ENCODE measurements around the gene CBX2. TPM values are rescaled to one million over a fixed set of nuclear protein-coding genes. Genes with fewer than 3 reads are reported as not detected.
A peak's percentile ranks its signal among the peaks of the same experiment; 100 is the strongest.

CBX2 gene
- total RNA-seq, 1 donor from 2014 or later, result 2.2 TPM

- DNase-seq (ENCODE audit: low spot score), result no peak
Measured at GRCh38 chr17:79799174-79799537, 21.2 kb downstream of the CBX2 start.

GRCh38 chr17:79799538-79800324 lies 21.8 kb downstream of the CBX2 start:
- DNase-seq (ENCODE audit: low spot score), result no peak

- DNase-seq (ENCODE audit: low spot score), result no peak
Measured at GRCh38 chr17:79800325-79801155, 22.6 kb downstream of the CBX2 start.

GRCh38 chr17:79801156-79802038 lies 23.4 kb downstream of the CBX2 start:
- no peak for DNase-seq (ENCODE audit: low spot score)

GRCh38 chr17:79802039-79802735 lies 24.2 kb downstream of the CBX2 start:
- no peak for DNase-seq (ENCODE audit: low spot score)

- DNase-seq (ENCODE audit: low spot score), result no peak
Measured at GRCh38 chr17:79802736-79803420, 24.9 kb downstream of the CBX2 start.

GRCh38 chr17:79803421-79803996 lies 25.6 kb downstream of the CBX2 start:
- no peak for DNase-seq (ENCODE audit: low spot score)

- DNase-seq (ENCODE audit: low spot score), result no peak
Measured at GRCh38 chr17:79803997-79804855, 26.3 kb downstream of the CBX2 start.

GRCh38 chr17:79804856-79805696 lies 27.1 kb downstream of the CBX2 start:
- no peak for DNase-seq (ENCODE audit: low spot score)

GRCh38 chr17:79806446-79806760 lies 28.5 kb downstream of the CBX2 start:
- no peak for DNase-seq (ENCODE audit: low spot score)

GRCh38 chr17:79806863-79807720 lies 29.1 kb downstream of the CBX2 start:
- DNase-seq (ENCODE audit: low spot score), result no peak

GRCh38 chr17:79808763-79809529 lies 31.0 kb downstream of the CBX2 start:
- no peak for DNase-seq (ENCODE audit: low spot score)

- DNase-seq (ENCODE audit: low spot score), result no peak
Measured at GRCh38 chr17:79809530-79810129, 31.7 kb downstream of the CBX2 start.

- peak; percentile 77 for DNase-seq (ENCODE audit: low spot score)
Measured at GRCh38 chr17:79810130-79811010, 32.4 kb downstream of the CBX2 start.
